IPS-20b (cell line): ENCODE data around the gene KLF7.

Experiments
- H3K27ac ChIP-seq: one replicate; pipeline ENCODE4 v1.5.1; 2013; ENCODE audit warnings: low read length
- H3K27me3 ChIP-seq: 2 replicates; pipeline ENCODE4 v1.6.1; 2013; ENCODE audit warnings: mild to moderate bottlenecking, low read length, inconsistent platforms; ENCODE audit not compliant: insufficient read depth
- H3K36me3 ChIP-seq: 2 replicates; pipeline ENCODE4 v1.6.1; 2013; ENCODE audit warnings: low read depth, mild to moderate bottlenecking, inconsistent platforms, low read length, moderate library complexity; ENCODE audit not compliant: insufficient read depth
- H3K4me1 ChIP-seq: 2 replicates; pipeline ENCODE4 v1.6.1; 2013; ENCODE audit warnings: mild to moderate bottlenecking, control low read depth, inconsistent platforms, low read length, moderate library complexity; ENCODE audit not compliant: insufficient read depth
- H3K4me3 ChIP-seq: 2 replicates; pipeline ENCODE4 v1.5.1; 2013; ENCODE audit warnings: mild to moderate bottlenecking, low read length, inconsistent platforms
- H3K9ac ChIP-seq: 2 replicates; pipeline ENCODE4 v1.6.1; 2013; ENCODE audit warnings: low read depth, mild to moderate bottlenecking, inconsistent platforms, low read length, moderate library complexity
- H3K9me3 ChIP-seq: 2 replicates; pipeline ENCODE4 v1.6.1; 2013; ENCODE audit warnings: mild to moderate bottlenecking, low read depth, low read length, inconsistent platforms; ENCODE audit not compliant: insufficient read depth

The KLF7 gene

DNA sequence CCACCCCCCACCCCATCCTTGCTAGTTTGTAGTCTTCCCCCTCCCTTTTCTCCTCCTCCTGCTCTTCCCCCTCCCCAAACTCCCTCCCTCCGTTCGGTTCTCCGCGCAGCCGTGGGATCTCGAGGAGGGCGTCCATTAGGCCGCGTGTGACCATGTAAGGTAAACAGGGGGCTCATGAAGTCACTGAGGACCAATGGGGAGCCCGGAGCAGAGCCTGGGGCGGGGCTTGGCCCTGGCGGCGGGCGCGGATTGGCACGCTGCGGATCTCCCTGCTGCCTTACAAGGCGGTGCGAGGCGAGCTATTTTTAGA lies 246 bp upstream of the KLF7 start:
- H3K4me3 ChIP-seq = peak overlapping the region; percentile 96; the same call in 1 of the 2 replicates
- H3K36me3 ChIP-seq = no peaks in the 10 kb centered on the region
- peaks cover 13% of the 10 kb centered on the region; the same call in 1 of the 2 replicates for H3K27me3 ChIP-seq
- H3K9ac ChIP-seq = peak overlapping the region; percentile 95; the same call in 1 of the 2 replicates
- H3K27ac ChIP-seq = peak overlapping the region; percentile 96
- no peaks in the 10 kb centered on the region for H3K9me3 ChIP-seq
- H3K4me1 ChIP-seq = peaks cover 43% of the 10 kb centered on the region

DNA sequence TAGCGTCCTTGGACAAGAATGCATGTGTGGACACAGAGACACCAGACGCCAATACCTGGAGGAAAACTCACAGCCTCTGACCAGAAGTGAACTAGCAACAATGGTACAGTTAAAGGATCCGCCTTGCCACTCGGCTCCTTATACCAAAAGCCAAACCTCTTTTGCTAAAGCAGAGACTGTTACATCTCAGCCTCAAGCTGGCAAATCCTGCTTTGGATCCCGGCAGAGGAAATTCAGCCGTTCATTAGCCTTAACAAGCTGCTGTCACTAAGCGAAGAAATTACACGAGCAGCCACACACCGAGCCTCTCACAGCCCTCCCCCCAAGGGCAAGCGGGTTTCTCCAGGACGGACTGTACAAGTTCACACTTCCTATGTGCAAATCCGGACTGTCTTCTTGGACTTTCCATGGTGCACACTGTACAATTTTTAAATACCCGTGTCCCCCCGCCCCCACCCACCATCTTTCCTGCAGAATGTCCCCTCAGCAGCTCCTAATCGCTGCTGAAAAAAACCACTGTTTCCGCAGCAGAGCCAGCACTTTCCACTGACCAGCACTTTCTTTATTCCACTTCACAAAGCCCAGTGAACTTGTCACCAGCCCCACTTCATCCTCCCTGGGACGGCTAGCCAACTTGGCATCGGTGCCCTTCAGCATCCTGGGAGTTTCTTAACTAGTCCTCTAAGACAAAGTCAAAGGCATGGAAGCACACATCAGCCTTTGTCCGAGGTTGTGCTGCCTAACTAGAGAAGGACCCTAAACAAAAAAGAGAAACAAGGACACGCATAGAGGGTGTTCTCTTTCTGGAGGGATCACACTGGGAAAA lies 1.5 kb downstream of the KLF7 start:
- Histone ChIP-seq H3K4me1 (peaks cover 61% of the 10 kb centered on the region), H3K27ac (no peak overlapping the region), H3K36me3 (no peaks in the 10 kb centered on the region), H3K4me3 (peak overlapping the region; percentile 96), H3K27me3 (peaks cover 13% of the 10 kb centered on the region; the same call in 1 of the 2 replicates), H3K9me3 (no peaks in the 10 kb centered on the region), H3K9ac (peak overlapping the region; percentile 95; the same call in 1 of the 2 replicates)

DNA sequence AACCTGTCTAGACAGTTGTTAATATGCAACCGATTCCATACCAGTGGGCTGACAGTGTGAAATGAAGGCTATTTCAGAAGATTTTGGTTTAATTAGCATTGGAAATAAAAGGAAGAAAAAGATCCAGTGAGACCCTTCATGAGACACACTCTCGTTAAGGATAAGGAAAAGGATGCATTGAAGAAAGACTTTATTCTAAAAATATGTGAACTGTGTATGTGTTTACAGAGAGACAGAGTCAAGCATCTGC lies 2.1 kb downstream of the KLF7 start:
- Histone ChIP-seq H3K9ac (peak overlapping the region; percentile 95; the same call in 1 of the 2 replicates), H3K9me3 (no peaks in the 10 kb centered on the region), H3K4me3 (peak overlapping the region; percentile 96), H3K27me3 (peaks cover 13% of the 10 kb centered on the region; the same call in 1 of the 2 replicates), H3K27ac (no peak overlapping the region), H3K36me3 (no peaks in the 10 kb centered on the region), H3K4me1 (peaks cover 63% of the 10 kb centered on the region)

DNA sequence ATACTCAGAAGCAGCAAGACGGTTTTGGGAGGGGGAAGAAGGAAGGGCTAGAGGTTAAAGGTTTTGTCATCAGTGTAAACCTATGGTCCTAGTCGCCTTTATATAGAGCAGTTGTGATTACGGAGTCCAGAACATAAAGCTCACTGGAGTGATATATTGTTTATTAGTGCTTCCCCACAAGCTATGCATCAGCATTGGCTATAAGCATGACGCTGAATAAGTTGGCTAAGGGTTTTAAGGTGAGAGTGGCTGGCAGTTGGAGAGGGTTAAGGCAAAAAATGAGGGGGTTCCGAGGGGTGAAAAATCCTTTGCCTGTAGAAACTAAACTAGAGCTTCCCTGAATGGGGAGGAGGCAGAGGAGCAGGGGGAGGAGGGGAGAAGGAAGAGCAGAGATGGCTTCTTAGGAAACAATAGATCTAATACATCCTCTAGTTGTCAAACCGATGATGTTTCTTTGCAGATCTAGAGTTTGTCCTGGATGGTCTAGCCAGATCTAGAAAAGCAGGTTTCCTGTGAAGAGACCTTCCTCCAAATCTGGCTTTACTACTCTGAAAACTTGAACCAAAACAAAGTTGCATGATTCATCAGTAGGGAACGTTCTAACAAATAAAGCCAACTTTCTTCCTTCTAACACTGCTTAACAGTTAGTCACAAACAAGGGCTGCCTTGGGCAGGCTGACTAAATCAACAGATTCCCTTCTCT lies 2.5 kb downstream of the KLF7 start:
- Histone ChIP-seq H3K9ac (peak overlapping the region; percentile 95; the same call in 1 of the 2 replicates), H3K4me3 (peak overlapping the region; percentile 96), H3K4me1 (peaks cover 61% of the 10 kb centered on the region), H3K36me3 (no peaks in the 10 kb centered on the region), H3K9me3 (no peaks in the 10 kb centered on the region), H3K27me3 (peaks cover 13% of the 10 kb centered on the region; the same call in 1 of the 2 replicates), H3K27ac (no peak overlapping the region)

DNA sequence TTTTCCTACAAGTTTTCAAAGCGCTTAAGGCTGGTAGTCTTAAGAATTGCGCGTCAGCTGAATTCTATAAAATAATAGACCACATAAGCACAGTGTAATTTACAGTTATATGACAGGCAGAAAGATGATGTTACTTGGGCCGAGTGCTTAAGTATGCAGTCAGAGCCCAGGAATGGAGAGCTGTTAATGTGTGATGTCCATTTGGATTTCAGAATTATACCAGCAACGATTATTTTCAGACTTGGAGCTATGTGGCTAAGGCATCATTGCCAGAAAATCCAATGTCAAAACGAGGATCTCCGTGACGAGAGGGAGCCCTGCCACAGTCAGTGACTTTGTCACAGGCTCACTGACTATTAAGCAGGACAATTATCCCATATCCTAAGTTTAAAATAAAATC lies 3.4 kb downstream of the KLF7 start:
- H3K4me3 ChIP-seq = peak overlapping the region; percentile 96
- H3K27ac ChIP-seq = no peak overlapping the region
- H3K4me1 ChIP-seq = peaks cover 52% of the 10 kb centered on the region
- peaks cover 13% of the 10 kb centered on the region; the same call in 1 of the 2 replicates for H3K27me3 ChIP-seq
- H3K36me3 ChIP-seq = no peaks in the 10 kb centered on the region
- H3K9me3 ChIP-seq = no peaks in the 10 kb centered on the region
- no peak overlapping the region; the same call in 1 of the 2 replicates for H3K9ac ChIP-seq

DNA sequence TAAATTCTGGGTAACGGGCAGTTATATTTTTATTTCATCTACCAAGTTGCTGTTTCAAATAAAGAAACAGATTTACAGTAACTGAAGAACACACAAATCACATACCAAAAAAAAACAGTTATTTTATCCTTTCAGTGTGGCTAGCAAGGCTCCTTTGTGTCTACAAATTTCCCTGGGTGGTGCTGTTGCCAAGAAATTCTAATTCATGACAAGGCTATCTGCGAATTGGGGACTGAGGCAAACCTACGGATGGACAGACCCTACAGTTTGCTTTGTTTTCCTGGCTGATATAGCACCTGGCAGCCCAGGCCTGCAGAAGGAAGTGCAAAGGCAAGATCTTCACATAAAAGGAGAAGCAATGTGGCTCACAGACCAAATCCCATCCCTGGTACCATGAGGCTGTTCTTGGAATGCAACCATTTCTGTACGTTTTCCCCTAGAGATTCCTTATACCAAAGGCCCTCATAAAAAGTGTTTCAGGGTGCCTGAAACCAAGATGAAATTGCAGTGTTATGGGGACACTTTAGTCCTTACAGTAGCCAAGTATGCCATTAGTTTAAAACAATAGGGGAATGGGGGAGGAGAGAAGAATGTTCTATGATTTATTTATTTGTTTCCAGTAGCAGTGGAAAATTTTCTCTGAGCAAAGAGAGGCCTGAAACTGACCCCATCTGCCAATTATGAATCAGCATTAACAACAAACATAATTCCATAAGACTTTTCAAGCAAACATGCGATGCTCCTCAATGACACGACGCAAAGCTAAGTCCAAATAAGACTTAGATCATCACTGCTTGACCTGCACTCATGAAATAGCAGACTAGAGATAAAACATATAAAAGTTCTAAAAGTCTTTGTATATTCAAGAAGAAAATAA lies 4.3 kb downstream of the KLF7 start:
- H3K4me3 ChIP-seq = peak overlapping the region; percentile 1; the same call in 1 of the 2 replicates
- H3K9ac ChIP-seq = peak overlapping the region; percentile 5; the same call in 1 of the 2 replicates
- no peaks in the 10 kb centered on the region for H3K9me3 ChIP-seq
- H3K27me3 ChIP-seq = peaks cover 13% of the 10 kb centered on the region; the same call in 1 of the 2 replicates
- no peaks in the 10 kb centered on the region for H3K36me3 ChIP-seq
- H3K27ac ChIP-seq = no peak overlapping the region
- peaks cover 50% of the 10 kb centered on the region for H3K4me1 ChIP-seq

DNA sequence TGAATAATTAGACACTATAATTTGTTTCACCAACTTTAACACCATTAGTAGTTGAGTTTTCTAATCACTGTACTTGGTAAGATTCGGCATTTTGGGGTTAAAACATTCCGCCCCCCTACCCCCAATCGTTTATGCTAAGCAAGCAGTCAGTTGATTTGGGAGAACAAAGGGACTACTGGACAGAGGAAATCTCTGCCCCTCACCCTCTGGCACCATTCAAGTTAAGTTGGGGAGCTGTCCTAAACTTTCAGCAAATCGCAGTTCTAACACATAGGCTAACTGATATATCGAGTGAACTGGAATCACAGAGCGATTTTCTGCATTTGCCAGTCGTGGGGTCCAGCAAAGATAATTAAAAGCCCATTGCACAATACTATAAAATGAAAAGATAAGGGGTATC lies 5.6 kb downstream of the KLF7 start:
- no peak overlapping the region; the same call in 1 of the 2 replicates for H3K4me3 ChIP-seq
- no peaks in the 10 kb centered on the region for H3K36me3 ChIP-seq
- H3K27ac ChIP-seq = no peak overlapping the region
- H3K9ac ChIP-seq = no peak overlapping the region
- H3K4me1 ChIP-seq = peaks cover 63% of the 10 kb centered on the region
- no peaks in the 10 kb centered on the region for H3K9me3 ChIP-seq
- peaks cover 13% of the 10 kb centered on the region; the same call in 1 of the 2 replicates for H3K27me3 ChIP-seq

DNA sequence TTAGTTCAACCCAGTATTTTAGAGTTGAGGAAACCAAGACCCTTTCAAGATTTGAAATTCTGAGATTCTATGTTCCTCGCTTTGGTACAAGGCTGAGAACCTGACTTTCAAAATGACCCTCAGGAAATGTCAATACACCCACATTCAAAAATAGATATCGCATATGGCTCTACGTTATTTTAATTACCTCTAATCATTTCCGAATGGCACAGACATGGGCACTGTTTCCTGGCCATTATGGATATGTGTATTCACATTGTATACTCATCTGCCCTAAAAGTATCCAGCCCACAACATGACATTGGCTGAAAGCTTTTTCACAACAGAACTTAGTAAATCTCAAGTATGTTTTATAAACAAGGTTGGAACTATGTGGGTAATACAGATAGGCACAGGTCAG lies 6.7 kb downstream of the KLF7 start:
- Histone ChIP-seq H3K4me1 (peaks cover 74% of the 10 kb centered on the region), H3K36me3 (no peaks in the 10 kb centered on the region), H3K4me3 (no peak overlapping the region), H3K9ac (no peak overlapping the region), H3K27me3 (peaks cover 6% of the 10 kb centered on the region; the same call in 1 of the 2 replicates), H3K9me3 (no peaks in the 10 kb centered on the region), H3K27ac (no peak overlapping the region)

DNA sequence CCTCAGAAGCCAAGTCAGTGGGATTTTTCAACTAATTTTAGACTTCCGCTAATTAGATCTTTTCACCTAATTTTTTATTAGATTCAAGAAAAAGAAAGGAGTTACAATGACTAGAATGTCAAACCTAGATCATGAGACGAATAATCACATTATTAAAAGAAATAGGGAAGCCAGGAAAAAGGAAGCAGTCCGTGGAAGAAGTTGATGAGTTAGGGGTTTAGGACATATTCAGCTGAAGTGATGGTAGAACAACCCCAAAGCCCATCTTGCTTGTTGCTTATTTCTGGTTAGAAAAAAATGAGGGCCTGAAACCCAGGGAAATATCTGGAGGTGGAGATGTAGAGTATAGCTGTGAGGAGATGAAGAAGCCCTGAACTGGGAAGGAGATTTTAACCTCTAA lies 8.0 kb downstream of the KLF7 start:
- H3K27me3 ChIP-seq = no peaks in the 10 kb centered on the region
- H3K9me3 ChIP-seq = no peaks in the 10 kb centered on the region
- peaks cover 76% of the 10 kb centered on the region for H3K4me1 ChIP-seq
- H3K27ac ChIP-seq = no peak overlapping the region
- H3K4me3 ChIP-seq = no peak overlapping the region
- no peak overlapping the region for H3K9ac ChIP-seq
- no peaks in the 10 kb centered on the region for H3K36me3 ChIP-seq

DNA sequence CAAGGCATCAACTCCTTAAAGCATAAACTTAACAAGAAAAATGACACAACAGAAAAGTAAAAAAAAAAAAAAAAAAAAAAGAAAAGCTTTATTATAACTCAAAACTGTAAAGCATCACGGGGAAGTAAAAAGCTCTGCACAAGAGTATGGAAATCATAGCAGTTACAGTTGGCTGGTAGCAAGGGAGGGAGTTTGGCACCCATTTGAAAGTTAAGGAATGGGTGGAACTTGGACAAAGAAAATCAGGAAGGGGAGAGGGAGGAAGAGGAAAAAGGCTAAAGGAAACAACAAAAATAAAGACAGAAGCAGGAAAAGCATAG lies 8.6 kb downstream of the KLF7 start:
- Histone ChIP-seq H3K9ac (no peak overlapping the region), H3K27ac (no peak overlapping the region), H3K9me3 (no peaks in the 10 kb centered on the region), H3K27me3 (no peaks in the 10 kb centered on the region), H3K36me3 (no peaks in the 10 kb centered on the region), H3K4me1 (peaks cover 76% of the 10 kb centered on the region), H3K4me3 (no peak overlapping the region)

DNA sequence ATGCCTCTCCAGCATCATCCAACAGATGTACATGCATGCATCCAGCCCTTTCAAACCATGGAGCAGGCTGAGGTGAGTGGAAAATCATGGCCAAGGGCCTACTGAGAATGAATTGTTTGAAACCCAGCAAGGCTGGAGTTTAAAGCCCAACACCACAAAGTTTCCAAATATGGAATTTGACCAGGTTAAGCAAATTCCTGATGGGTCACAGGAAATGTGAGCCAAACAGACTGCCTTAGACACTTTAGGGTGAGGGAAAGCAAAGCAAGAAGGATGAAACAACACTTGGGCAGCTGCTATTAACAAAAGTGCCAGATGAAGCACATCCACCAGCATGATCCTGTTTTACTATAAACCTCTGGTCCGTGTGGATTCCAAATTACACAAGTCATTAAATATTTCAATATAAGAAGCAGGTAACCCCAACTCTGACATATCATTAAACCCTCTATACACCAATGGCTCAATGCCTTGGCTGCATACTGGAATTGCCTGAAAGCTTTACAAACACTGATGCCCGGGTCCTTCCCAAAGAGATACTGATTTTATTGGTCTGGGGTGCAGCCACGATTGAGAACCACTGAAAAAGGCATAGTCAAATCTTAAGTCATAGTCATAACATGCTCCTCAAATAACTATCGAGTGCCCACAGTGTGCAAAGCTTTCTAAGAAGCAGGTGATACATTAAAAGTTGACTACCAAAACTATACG lies 9.1 kb downstream of the KLF7 start:
- H3K27me3 ChIP-seq = no peaks in the 10 kb centered on the region

More for the DNA sequence above, 9.1 kb downstream of the KLF7 start:
- H3K9ac ChIP-seq = no peak overlapping the region
- no peaks in the 10 kb centered on the region for H3K36me3 ChIP-seq
- H3K27ac ChIP-seq = no peak overlapping the region
- H3K4me3 ChIP-seq = no peak overlapping the region
- H3K9me3 ChIP-seq = no peaks in the 10 kb centered on the region
- H3K4me1 ChIP-seq = peaks cover 75% of the 10 kb centered on the region
